Stimulated activated CD4-positive, alpha-beta T cell treated with anti-CD3 and anti-CD28 coated beads, Interleukin-1b, Interleukin-23, amount 100 ng/mL, for 24 hours (primary cell): Measurements from ENCODE around the gene CLCN1.

Experiments used
- DNase-seq, 4 experiments: peaks; one replicate each; pipeline ENCODE4 v3.0.0-alpha.2; 2020; ENCODE audit warnings: low read depth in 4 of 4, low spot score in 1 of 4

CLCN1 gene

GRCh38 chr7:143395187-143396149 is 79.6 kb downstream of the CLCN1 start:
- no peak for DNase-seq

- no peak for DNase-seq
These were observed 80.3 kb downstream of the CLCN1 start for GRCh38 chr7:143396182-143396581.

GRCh38 chr7:143396625-143397556 is 81.0 kb downstream of the CLCN1 start:
- DNase-seq, result no peak

- DNase-seq, result no peak
These were observed 82.0 kb downstream of the CLCN1 start for GRCh38 chr7:143397710-143398530.

- DNase-seq, result no peak
These were observed 82.7 kb downstream of the CLCN1 start for GRCh38 chr7:143398616-143399015.

GRCh38 chr7:143399151-143399550 is 83.2 kb downstream of the CLCN1 start:
- no peak for DNase-seq

GRCh38 chr7:143399642-143400041 is 83.7 kb downstream of the CLCN1 start:
- no peak for DNase-seq

GRCh38 chr7:143401265-143401664 is 85.4 kb downstream of the CLCN1 start:
- DNase-seq, result no peak
